Measurements from ENCODE around the gene PGLYRP1.

Gene PGLYRP1

DNA sequence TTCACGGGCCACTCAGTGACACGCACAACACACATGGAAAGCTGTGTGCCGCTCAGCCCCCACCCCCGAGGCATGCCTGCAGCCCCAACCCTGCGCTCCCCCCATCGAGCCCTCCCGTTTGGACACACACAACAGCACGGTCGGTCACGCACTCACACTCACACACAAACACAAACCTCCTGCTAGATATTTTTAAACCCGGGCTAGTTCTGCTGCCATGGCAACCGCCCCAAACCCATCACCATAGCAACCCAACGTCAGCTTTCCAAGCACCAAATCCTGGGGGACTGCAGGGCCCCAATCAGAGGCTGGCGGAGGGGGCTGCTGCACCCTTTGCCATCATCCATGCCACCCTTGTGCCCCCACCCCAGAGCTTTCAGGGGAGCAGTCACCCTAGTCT is 46.7 kb downstream of the PGLYRP1 start:
- Histone ChIP-seq H3K36me3 (replicated peaks; ENCODE audit: low read depth, low read length) (no peaks in the 10 kb centered on the region), H3K27me3 (ENCODE audit: low read depth, low read length) (peaks cover 14% of the 10 kb centered on the region), H3K4me3 (ENCODE audit: low read length) (no peak overlapping the region), H2AFZ (ENCODE audit: low read depth, low read length) (no peak overlapping the region), H3K79me2 (ENCODE audit: low read length) (no peaks in the 10 kb centered on the region), H3K27ac (ENCODE audit: low read length) (no peak overlapping the region), H4K20me1 (ENCODE audit: insufficient read depth, low read length) (no peaks in the 10 kb centered on the region), H3K4me2 (ENCODE audit: low read length) (no peak overlapping the region), H3K9me3 (ENCODE audit: insufficient read depth, low read length) (no peaks in the 10 kb centered on the region), H3K4me1 (ENCODE audit: low read length) (peaks cover 5% of the 10 kb centered on the region), H3K9ac (ENCODE audit: low read length) (no peak overlapping the region)
- TF ChIP-seq CTCF (IDR thresholded peaks at IDR 0.05; ENCODE audit: low read depth, low read length): no peak
- TF ChIP-seq EZH2phosphoT487 (IDR thresholded peaks at IDR 0.05; ENCODE audit: low read depth): no peak

DNA sequence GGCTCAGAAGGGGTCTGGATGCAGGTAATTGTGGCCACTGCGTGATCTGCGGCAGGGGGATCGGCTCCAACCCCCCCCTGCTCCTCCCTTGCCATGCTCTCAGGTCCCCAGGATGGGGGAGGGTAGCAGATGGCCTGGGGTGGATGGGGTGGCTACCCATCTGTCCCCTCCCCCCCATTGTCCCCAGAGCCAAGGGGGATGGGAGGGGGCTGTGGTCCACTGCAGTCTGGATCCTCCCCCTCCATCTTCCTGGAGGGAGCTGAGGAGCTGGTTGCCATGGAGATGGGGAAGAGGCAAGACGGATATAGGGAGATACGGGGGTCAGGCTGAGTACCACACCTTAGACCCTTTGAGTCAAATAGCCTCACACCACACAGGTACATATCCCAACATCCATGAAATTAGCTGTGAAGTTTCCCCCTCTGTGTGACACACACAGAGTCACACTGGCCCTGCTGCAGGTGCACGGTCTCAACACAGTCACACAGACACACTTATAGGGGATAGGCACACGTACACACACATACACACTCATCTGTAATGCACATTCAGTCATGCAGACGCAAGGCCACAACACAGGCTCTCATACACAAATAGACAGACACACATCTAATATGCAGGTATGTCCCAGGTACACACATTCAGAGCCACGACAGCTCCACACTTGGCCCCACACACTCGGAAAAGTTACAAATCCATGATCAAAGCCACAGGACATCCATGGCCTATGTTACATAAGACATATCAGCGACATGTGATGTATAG is 47.4 kb downstream of the PGLYRP1 start:
- Histone ChIP-seq H3K79me2 (ENCODE audit: low read length) (no peaks in the 10 kb centered on the region), H3K36me3 (replicated peaks; ENCODE audit: low read depth, low read length) (no peaks in the 10 kb centered on the region), H3K27ac (ENCODE audit: low read length) (no peak overlapping the region), H3K9ac (ENCODE audit: low read length) (no peak overlapping the region), H2AFZ (ENCODE audit: low read depth, low read length) (no peak overlapping the region), H3K4me2 (ENCODE audit: low read length) (no peak overlapping the region), H4K20me1 (ENCODE audit: insufficient read depth, low read length) (no peaks in the 10 kb centered on the region), H3K9me3 (ENCODE audit: insufficient read depth, low read length) (no peaks in the 10 kb centered on the region), H3K27me3 (ENCODE audit: low read depth, low read length) (peaks cover 21% of the 10 kb centered on the region), H3K4me3 (ENCODE audit: low read length) (no peak overlapping the region), H3K4me1 (ENCODE audit: low read length) (peaks cover 5% of the 10 kb centered on the region)
- TF ChIP-seq EZH2phosphoT487 (IDR thresholded peaks at IDR 0.05; ENCODE audit: low read depth) (no peak), CTCF (IDR thresholded peaks at IDR 0.05; ENCODE audit: low read depth, low read length) (no peak)

DNA sequence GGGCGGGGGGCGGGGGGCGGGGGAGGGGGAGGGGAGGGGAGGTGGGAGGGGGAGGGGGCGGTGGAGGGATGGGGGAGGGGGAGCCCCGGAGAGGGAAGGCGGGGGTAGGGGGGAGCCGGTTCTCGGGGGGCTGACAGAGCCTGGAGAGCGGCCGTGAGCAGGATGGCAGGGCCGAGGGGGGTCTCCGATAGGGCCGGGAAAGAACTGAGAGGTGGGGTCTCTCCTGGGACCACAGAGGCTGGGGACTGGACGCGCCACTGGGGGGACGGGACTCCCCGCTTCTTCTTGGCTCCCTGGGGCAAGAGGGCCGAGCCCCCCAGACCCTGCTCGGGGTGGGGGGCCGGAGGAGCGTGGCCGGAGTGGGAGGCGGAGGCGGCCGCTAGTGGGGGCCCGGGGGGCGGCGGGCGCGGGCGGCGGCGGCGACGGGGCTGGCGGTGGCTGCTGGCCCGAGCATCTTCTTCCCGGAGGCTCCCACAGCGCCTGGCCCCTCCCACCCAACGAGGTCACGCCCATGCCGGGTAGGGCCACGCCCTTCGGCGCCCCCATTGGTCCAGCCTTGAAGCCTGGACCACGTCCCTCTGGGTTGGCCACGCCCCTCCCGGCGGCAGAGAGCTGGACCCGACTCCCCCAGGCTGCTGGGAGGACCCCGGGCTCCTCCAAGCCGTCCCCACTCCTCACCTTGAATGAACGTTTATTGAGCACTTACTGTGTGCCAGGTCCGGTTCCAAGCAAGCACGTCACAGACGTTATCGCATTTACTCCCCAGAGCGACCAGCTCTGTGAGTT is 49.1 kb downstream of the PGLYRP1 start, which contains the start of gene NOVA2:
Gene NOVA2, minus strand, starts transcription at position 313 of the 786 bp plus-strand sequence. CDS start 514 bp downstream, outside the sequence.
- no peak within 1 kb of the TSS for H3K27ac ChIP-seq (ENCODE audit: low read length)
- no peak within 1 kb of the TSS for H3K4me2 ChIP-seq (ENCODE audit: low read length)
- H3K9me3 ChIP-seq (ENCODE audit: insufficient read depth, low read length): no peaks in the 10 kb centered on the region
- H3K36me3 ChIP-seq (replicated peaks; ENCODE audit: low read depth, low read length): no peaks in the 10 kb centered on the region
- H3K27me3 ChIP-seq (ENCODE audit: low read depth, low read length): peaks cover 28% of the 10 kb centered on the region
- H2AFZ ChIP-seq (ENCODE audit: low read depth, low read length): no peak within 1 kb of the TSS
- no peaks in the 10 kb centered on the region for H3K79me2 ChIP-seq (ENCODE audit: low read length)
- H3K9ac ChIP-seq (ENCODE audit: low read length): no peak within 1 kb of the TSS
- H3K4me3 ChIP-seq (ENCODE audit: low read length): no peak within 1 kb of the TSS
- no peaks in the 10 kb centered on the region for H4K20me1 ChIP-seq (ENCODE audit: insufficient read depth, low read length)
- peaks cover 5% of the 10 kb centered on the region for H3K4me1 ChIP-seq (ENCODE audit: low read length)
- TF ChIP-seq EZH2phosphoT487 (IDR thresholded peaks at IDR 0.05; ENCODE audit: low read depth) (no peak), CTCF (IDR thresholded peaks at IDR 0.05; ENCODE audit: low read depth, low read length) (no peak)

DNA sequence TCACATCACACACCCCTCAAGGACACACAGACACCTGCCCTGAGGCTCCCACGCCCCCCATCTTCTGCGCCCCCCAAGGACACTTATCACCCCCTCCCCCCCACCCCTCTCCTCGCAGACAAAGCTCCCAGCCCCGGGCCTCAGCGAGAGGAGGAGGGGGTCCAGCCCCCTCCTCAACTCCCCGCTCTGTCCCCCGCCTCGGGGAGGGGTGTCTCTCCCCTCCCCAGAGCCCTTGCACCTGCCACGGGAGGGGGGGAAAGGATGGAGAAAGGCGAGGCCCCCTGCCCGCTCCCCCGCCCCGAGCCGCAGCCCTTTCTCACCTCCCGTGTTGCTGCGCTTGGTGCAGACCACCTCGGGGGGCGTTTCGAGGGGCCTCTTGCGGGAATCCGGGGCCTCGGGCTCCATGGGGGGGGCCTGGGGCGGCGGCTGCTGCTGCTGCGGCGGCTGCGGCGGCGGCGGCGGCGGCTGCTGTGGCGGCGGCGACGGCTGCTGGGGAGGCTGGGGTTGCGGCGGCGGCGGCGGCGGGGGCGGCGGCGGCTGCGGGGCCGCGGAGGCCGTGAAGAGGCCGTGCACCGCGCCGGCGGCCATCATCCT is 49.8 kb downstream of the PGLYRP1 start:
- Histone ChIP-seq H3K9ac (ENCODE audit: low read length) (no peak overlapping the region), H3K79me2 (ENCODE audit: low read length) (no peaks in the 10 kb centered on the region), H3K9me3 (ENCODE audit: insufficient read depth, low read length) (no peaks in the 10 kb centered on the region), H3K4me3 (ENCODE audit: low read length) (no peak overlapping the region), H3K4me1 (ENCODE audit: low read length) (peaks cover 5% of the 10 kb centered on the region), H3K27ac (ENCODE audit: low read length) (no peak overlapping the region), H2AFZ (ENCODE audit: low read depth, low read length) (no peak overlapping the region), H3K4me2 (ENCODE audit: low read length) (no peak overlapping the region), H4K20me1 (ENCODE audit: insufficient read depth, low read length) (no peaks in the 10 kb centered on the region), H3K27me3 (ENCODE audit: low read depth, low read length) (peaks cover 30% of the 10 kb centered on the region), H3K36me3 (replicated peaks; ENCODE audit: low read depth, low read length) (no peaks in the 10 kb centered on the region)
- no peak for TF ChIP-seq EZH2phosphoT487 (IDR thresholded peaks at IDR 0.05; ENCODE audit: low read depth)
- TF ChIP-seq CTCF (IDR thresholded peaks at IDR 0.05; ENCODE audit: low read depth, low read length): no peak
